Bronchial epithelial cell (primary cell): Measurements from ENCODE around the gene ZIC1. TPM values are rescaled to one million over a fixed set of nuclear protein-coding genes. Genes with fewer than 3 reads are reported as not detected.

Experiments
- DNase-seq: peaks from one replicate; pipeline ENCODE4 v3.0.0-alpha.2; 2010; ENCODE audit warnings: low read depth
- FAIRE-seq: peaks from 2 replicates; lab custom pipeline; 2011; peaks lifted over from hg19 to GRCh38; lab: Jason Lieb, UNC
- H3K27me3 ChIP-seq: 2 replicates; pipeline ENCODE4 v1.5.1; 2011; ENCODE audit warnings: low read length; ENCODE audit not compliant: control insufficient read depth, insufficient read depth
- H3K36me3 ChIP-seq: 2 replicates; pipeline ENCODE4 v1.5.1; 2011; ENCODE audit warnings: low read length; ENCODE audit not compliant: control insufficient read depth, insufficient read depth
- H3K4me3 ChIP-seq: 2 replicates; pipeline ENCODE4 v1.5.1; 2011; ENCODE audit warnings: mild to moderate bottlenecking, low read depth, low read length, control low read depth
- CTCF ChIP-seq: IDR thresholded peaks from 2 replicates; pipeline ENCODE4 v1.5.1; 2011; ENCODE audit warnings: mild to moderate bottlenecking, moderate library complexity, low read length, control low read depth, inconsistent platforms; ENCODE audit not compliant: insufficient read depth, severe bottlenecking
- total RNA-seq: library from RNA; depleted of rRNA; stranded (reverse); fragments of >200 nt; gene quantifications from 2 replicates; pipeline ENCODE4 v1.2.1, GENCODE V29; 2014

Gene ZIC1
- total RNA-seq, 1 donor from 2014 or later, result not detected

GRCh38 chr3:147397155-147397874 is 11.8 kb upstream of the ZIC1 start:
- Histone ChIP-seq H3K36me3 (no peaks in the 10 kb centered on the region), H3K27me3 (peaks cover 51% of the 10 kb centered on the region), H3K4me3 (no peak overlapping the region)
- TF ChIP-seq CTCF, result no peak
- FAIRE-seq (no peak), DNase-seq (no peak)

GRCh38 chr3:147397875-147398812 is 11.0 kb upstream of the ZIC1 start:
- Histone ChIP-seq H3K36me3 (no peaks in the 10 kb centered on the region), H3K27me3 (peaks cover 44% of the 10 kb centered on the region), H3K4me3 (no peak overlapping the region)
- FAIRE-seq (no peak), DNase-seq (no peak)
- TF ChIP-seq CTCF, result no peak

GRCh38 chr3:147398813-147399534 is 10.2 kb upstream of the ZIC1 start:
- no peak overlapping the region for H3K4me3 ChIP-seq
- no peaks in the 10 kb centered on the region for H3K36me3 ChIP-seq
- peaks cover 37% of the 10 kb centered on the region for H3K27me3 ChIP-seq
- FAIRE-seq (no peak), DNase-seq (peak; percentile 32)
- TF ChIP-seq CTCF, result no peak

- no peak for FAIRE-seq
- no peak for TF ChIP-seq CTCF
- H3K36me3 ChIP-seq, result no peaks in the 10 kb centered on the region
- DNase-seq, result no peak
- no peak overlapping the region for H3K4me3 ChIP-seq
- peaks cover 39% of the 10 kb centered on the region for H3K27me3 ChIP-seq
Observed at GRCh38 chr3:147400111-147400510, 9.1 kb upstream of the ZIC1 start.

GRCh38 chr3:147400999-147401398 is 8.2 kb upstream of the ZIC1 start:
- H3K27me3 ChIP-seq, result peaks cover 40% of the 10 kb centered on the region
- FAIRE-seq (no peak), DNase-seq (no peak)
- H3K36me3 ChIP-seq, result no peaks in the 10 kb centered on the region
- TF ChIP-seq CTCF, result no peak
- no peak overlapping the region for H3K4me3 ChIP-seq
